Activated naive CD8-positive, alpha-beta T cell treated with anti-CD3 and anti-CD28 coated beads, Interleukin-2, amount 50 U/mL, for 16 hours (primary cell): ENCODE data around the gene CTBP1.

Experiments
- DNase-seq: peaks from one replicate; pipeline ENCODE4 v3.0.0-alpha.2; 2020; ENCODE audit warnings: low read depth, low spot score

CTBP1 gene

GRCh38 chr4:1283711-1284110 lies 34.8 kb upstream of the CTBP1 start:
- DNase-seq, result no peak

DNA sequence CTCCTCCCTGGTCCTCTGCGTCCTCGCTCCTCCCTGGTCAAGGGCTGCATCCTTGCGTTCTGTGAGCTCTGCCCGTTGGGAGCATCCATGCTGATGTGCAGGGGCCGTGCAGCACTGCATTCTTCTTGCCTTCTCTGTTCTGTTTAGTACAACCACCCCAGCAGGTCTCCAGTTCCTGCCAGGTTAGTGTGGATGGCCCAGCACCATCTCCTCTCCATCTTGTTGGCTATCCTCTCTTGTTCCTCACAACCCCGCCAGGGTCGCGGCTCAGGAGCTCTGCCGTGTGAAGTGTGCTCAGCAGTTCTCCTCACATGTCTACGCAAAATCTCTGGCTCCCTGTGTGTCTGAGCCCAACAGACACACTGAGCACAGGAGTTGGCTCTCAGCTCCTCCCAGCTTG lies 30.3 kb upstream of the CTBP1 start:
- DNase-seq, result no peak

GRCh38 chr4:1277667-1278665 lies 29.0 kb upstream of the CTBP1 start:
- DNase-seq, result no peak

DNA sequence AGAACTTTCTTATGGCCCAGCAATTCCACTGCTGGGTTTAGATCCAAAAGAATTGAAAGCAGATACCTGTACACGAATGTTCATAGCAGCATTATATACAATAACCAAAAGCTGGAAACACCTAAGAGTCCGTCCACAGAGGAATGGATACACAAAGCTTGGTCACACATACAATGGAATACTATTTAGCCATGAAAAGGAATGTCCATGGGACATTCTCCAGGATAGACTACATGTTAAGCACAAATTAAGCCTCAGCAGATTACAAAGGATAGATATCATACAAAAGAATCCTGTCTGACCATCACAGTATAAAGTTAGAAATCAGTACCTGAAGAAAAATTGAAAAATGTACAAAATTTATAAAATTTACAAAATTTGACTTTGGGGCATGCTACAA lies 28.1 kb upstream of the CTBP1 start:
- DNase-seq, result no peak

DNA sequence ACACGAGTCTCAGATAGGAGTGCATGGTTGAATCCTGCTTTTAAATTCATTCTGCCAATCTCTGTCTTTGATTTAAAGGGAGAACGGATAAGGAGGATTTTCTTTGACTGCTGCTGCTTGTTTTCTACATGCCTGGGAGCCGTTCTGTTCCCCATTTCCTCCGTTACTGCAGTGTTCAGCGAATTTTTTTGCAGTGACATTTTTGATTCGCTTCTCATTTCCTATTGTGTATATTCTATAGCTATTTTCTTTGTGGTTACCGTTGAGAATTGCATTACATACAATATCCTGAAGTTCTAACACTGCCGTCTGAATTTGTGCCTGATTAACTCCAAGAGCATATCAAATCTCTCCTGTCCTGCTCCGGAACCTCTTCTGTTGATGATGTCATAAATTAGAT lies 25.9 kb upstream of the CTBP1 start:
- DNase-seq, result no peak

DNA sequence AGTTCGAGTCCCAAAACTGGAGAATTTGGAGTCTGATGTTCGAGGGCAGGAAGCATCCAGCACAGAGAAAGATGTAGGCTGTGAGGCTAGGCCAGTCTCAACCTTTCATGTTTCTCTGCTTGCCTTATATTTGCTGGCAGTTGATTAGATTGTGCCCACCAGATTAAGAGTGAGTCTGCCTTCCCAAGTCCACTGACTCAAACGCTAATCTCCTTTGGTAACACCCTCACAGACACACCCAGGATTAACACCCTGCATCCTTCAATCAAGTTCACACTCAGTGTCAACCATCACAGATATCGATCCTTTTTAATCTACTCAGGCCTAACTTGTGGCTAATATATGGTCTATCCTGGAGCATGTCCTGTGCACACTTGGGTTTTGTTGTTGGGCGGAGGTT lies 22.8 kb upstream of the CTBP1 start:
- no peak for DNase-seq

DNA sequence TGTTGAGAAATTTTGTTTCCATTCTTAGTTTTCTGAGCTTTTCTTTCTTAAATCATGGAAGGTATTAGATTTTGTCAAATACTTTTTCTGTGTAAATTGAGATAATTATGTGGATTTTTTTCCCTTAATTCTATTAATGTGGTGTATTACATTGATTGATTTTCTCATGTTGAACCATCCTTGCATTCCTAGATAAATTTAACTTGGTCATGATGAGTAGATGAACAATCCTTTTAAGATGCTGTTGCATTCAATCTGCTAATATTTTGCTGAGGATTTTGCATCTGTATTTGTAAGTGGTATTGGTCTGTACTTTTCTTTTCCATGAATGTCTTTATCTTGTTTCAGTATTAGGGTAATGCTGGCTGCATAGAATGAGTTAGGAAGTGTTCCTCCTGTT lies 20.3 kb upstream of the CTBP1 start:
- no peak for DNase-seq

- no peak for DNase-seq
Measured at GRCh38 chr4:1266881-1267763, 18.2 kb upstream of the CTBP1 start.

DNA sequence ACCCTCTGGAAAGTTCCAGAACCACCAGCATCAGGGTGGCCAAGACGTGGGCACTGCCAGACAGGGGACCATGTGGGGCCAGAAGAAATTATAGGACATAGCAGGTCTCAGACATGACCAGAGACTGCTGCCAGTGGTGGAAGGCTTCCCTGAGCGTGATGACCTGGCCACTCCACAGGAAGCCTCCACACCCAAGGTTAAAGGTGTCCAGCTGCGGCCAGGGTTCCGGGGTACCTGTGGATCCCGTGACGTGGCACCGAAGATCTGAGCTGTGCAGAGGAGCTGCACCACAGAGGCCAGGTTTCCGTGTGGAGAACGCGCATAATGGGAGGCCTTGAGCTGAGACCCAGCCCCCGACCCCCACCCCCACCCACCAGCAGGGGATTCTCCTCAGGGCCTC lies 16.4 kb upstream of the CTBP1 start:
- no peak for DNase-seq

GRCh38 chr4:1264942-1265341 lies 16.0 kb upstream of the CTBP1 start:
- DNase-seq, result no peak

DNA sequence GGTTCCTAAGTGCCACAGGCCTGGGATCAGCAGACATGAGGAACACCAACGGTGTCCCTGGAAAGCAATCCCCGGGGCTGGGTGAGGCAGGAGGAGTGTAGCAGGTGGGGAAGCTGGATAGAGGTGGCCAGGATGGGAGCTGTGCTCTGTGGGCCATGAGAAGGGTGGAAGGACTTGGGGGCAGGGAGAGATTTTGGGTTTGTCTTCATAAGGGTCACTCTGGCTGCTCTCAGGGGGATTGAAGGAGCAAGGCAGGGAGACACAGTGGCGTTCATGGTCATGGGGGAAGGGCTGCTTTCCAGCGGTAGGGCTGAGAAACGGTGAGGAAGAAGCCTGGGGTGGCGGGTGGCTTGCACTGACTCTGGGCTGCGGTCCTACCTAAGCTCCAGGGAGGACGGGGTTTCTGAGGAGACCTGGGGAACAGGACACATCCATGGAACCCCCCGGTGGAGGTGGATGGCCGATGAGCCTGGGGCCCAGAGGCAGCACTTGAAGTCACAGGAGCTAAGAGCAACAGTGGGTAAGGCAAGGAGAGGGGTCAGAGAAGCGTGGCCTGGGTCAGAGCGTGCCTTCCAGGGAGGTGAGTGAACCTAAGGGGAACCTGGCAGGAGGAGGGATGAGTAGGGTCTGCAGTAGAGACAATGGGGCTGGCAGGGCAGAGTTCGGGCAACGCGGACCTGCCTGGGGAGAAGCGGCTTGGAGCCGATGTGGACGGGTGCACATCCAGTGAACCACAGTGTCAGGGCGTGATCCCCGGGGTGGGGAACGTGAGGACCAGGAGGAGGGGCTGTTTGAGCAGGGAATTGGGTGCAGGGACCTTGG lies 12.4 kb upstream of the CTBP1 start:
- DNase-seq, result no peak

GRCh38 chr4:1260418-1261106 lies 11.6 kb upstream of the CTBP1 start:
- no peak for DNase-seq

- DNase-seq, result no peak
Measured at GRCh38 chr4:1259966-1260365, 11.0 kb upstream of the CTBP1 start.

DNA sequence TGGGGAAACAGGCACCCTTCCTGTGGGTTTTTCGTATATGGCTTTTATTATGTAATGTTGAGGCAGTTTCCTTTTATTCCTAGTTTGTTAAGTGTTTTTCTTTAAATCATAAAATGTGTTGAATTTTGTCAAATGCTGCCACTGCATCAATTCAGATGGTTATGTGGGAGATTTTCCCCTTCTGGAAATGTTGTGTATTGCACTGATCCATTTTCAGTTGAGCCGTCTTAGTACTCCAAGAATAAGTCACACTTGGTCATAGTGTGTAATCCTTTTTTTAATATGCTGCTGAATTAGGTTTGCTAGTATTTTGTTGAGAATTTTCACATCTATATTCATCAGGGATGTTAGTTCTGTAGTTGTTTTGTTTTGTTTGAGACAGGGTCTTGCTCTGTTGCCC lies 9.5 kb upstream of the CTBP1 start:
- no peak for DNase-seq

DNA sequence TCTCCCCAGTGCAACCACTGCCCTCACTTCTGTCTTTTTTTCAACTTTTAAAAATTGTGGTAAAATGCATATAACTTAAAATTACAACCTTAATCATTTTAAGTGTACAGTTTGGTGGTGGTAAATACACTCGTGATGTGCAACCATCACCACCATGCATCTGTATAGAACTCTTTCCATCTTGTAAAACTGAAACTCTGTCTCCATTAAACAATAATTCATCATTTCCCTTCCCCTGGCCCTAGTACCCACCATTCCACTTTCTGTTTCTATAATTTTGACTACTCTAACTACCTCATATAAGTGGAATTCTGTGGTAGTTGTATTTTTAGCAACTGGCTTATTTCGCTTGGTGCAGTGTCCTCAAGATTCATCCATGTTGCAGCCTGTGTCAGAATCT lies 6.8 kb upstream of the CTBP1 start:
- DNase-seq, result no peak

DNA sequence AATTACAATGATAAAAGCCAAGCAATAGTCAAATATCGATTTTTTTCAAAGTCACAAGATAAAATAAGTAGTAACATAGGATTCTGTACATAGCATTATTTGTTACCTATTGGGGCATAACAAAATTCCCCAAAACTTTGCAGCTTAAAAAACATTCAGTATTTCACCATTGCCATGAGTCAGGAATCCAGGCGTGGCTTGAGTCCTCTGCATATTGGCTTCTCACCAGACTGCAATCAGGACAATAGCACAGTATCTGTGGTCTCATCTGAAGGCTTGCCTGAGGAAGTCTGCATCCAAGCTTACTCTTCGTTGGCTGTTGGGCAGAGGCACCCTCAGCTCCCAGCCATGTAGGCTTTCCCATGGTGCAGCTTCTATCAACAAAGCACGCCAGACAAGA lies 6.2 kb upstream of the CTBP1 start:
- no peak for DNase-seq

DNA sequence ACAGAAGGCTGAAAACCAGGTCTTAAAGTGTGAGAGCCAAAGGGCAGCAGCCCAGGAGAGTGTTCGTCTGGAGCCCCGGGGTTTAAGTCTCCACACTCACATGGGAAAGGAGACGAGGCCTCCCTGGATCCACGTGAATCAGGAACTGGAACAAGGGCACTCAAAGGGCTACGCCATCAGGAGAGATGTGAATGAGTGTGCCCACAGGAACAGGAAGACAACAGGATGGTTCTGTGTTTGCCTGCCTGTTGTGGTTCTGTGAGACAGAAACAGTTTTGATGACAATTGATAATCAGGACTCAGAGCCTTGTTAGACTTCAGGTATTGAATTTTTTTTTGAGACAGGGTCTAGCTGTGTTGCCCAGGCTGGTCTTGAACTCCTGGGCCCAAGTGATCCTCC lies 4.9 kb upstream of the CTBP1 start:
- DNase-seq, result no peak

DNA sequence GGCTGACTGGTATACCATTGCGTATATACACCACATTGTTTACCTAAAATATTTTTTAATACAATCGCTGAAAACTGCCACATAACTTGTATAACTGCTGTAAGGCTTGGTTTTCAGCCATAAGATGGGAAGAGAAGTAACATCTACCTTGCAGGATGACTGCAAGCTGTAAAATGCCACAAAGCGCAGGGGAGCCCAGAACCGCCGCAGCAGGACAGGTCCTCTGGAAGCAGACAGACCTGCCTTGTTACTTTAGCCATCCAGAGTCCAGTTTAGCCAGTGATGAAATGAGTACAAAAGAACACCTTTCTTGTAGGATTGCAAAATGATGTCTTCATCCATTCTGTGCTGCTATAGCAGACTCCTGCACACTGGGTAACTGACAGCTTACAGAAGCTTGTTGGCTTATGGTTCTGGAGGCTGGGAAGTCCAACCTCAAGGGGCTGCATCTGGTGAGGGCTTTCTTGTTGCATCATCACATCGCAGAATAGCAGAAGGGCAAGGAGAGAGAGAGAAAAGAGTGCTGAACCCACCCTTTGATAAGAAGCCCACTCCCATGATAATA lies 4.1 kb upstream of the CTBP1 start:
- DNase-seq, result no peak

DNA sequence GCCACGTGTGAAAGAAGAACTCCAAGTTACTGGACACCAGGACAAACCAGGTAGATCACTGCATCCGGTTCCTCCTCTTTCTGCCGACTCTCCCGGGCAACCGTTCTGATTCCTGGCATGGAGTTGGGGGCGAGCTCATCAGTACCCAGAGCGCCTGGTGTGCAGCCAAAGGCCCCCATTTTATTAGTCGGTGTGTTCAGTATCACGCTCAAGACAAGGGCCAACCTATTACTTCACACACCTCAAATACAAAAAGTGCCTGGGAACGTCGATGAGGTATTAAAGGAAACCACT lies 2.8 kb upstream of the CTBP1 start:
- DNase-seq, result no peak

- DNase-seq, result no peak
Measured at GRCh38 chr4:1250921-1251772, 2.2 kb upstream of the CTBP1 start.
